Natural killer cell treated with Interleukin-12 subunit alpha and Interleukin-12 subunit beta and Interleukin-15 and Interleukin-18, amount 100 ng/mL, for 72 hours (primary cell): ENCODE data around the gene TTC21B. TPM values are rescaled to one million over a fixed set of nuclear protein-coding genes. Genes with fewer than 3 reads are reported as not detected.

Experiments
- ATAC-seq, 2 donors: fragments of 150-1000 bp; cut with Tn5 transposase in 1 of 2; sonication (Bioruptor Pico), chemical (Tn5 transposase) in 1 of 2; 2 replicates each; pipeline ENCODE4 v1.10.0; 2021
- DNase-seq: peaks from one replicate; pipeline ENCODE4 v3.0.0; 2022; ENCODE audit warnings: low spot score
- H3K27ac Mint-ChIP-seq, 2 donors: 1 replicate in 1 of 2; 2 replicates in 1 of 2; pipeline ENCODE4 v1.8.0; 2022; ENCODE audit warnings: mixed read lengths in 2 of 2, mild to moderate bottlenecking in 1 of 2, moderate library complexity in 1 of 2
- H3K27me3 Mint-ChIP-seq, 2 donors: 1 replicate in 1 of 2; 2 replicates in 1 of 2; pipeline ENCODE4 v1.8.0; 2022; ENCODE audit warnings: mixed read lengths in 2 of 2
- H3K36me3 Mint-ChIP-seq: one replicate; pipeline ENCODE4 v1.8.0; 2022; ENCODE audit warnings: mixed read lengths
- H3K4me1 Mint-ChIP-seq, 2 donors: 1 replicate in 1 of 2; 2 replicates in 1 of 2; pipeline ENCODE4 v1.8.0; 2022; ENCODE audit warnings: low read depth in 2 of 2, mixed read lengths in 2 of 2, mild to moderate bottlenecking in 1 of 2
- H3K4me3 Mint-ChIP-seq: one replicate; pipeline ENCODE4 v1.8.0; 2022; ENCODE audit warnings: mixed read lengths
- H3K9me3 Mint-ChIP-seq: 2 replicates; pipeline ENCODE4 v1.8.0; 2022; ENCODE audit warnings: mixed read lengths
- total RNA-seq, 2 donors: library from RNA; stranded (reverse); gene quantifications; one replicate each; pipeline ENCODE4 v1.2.3, GENCODE V29; 2022

The TTC21B gene
- total RNA-seq, 2 donors from 2014 or later, result 19.5 to 35.7 TPM

GRCh38 chr2:165952741-165953211 lies 800 bp downstream of the TTC21B start:
- Mint-ChIP-seq H3K27me3 (no peaks in the 10 kb centered on the region), H3K36me3 (no peaks in the 10 kb centered on the region), H3K9me3 (no peaks in the 10 kb centered on the region), H3K27ac (no peak overlapping the region), H3K4me1 (peaks cover 5 to 9% of the 10 kb centered on the region in 2 donors), H3K4me3 (no peak overlapping the region)
- no peak for DNase-seq
- ATAC-seq, result no peak

- Mint-ChIP-seq H3K27ac (no peak overlapping the region), H3K36me3 (no peaks in the 10 kb centered on the region), H3K27me3 (no peaks in the 10 kb centered on the region), H3K4me1 (peaks cover 5 to 9% of the 10 kb centered on the region in 2 donors), H3K4me3 (no peak overlapping the region), H3K9me3 (no peaks in the 10 kb centered on the region)
- ATAC-seq, result no peak
- no peak for DNase-seq
Observed at GRCh38 chr2:165952085-165952484, 1.5 kb downstream of the TTC21B start.

- no peaks in the 10 kb centered on the region for H3K27me3 Mint-ChIP-seq
- DNase-seq, result no peak
- H3K36me3 Mint-ChIP-seq, result no peaks in the 10 kb centered on the region
- H3K9me3 Mint-ChIP-seq, result no peaks in the 10 kb centered on the region
- H3K4me3 Mint-ChIP-seq, result no peak overlapping the region
- no peak for ATAC-seq
- H3K27ac Mint-ChIP-seq, result no peak overlapping the region
- peaks cover 5 to 8% of the 10 kb centered on the region in 2 donors for H3K4me1 Mint-ChIP-seq
Observed at GRCh38 chr2:165950438-165950837, 3.1 kb downstream of the TTC21B start.

- ATAC-seq, result no peak
- Mint-ChIP-seq H3K9me3 (no peaks in the 10 kb centered on the region), H3K4me3 (no peak overlapping the region), H3K27me3 (no peaks in the 10 kb centered on the region), H3K4me1 (peaks cover 3 to 4% of the 10 kb centered on the region in 2 donors), H3K36me3 (peaks cover 38% of the 10 kb centered on the region), H3K27ac (no peak overlapping the region)
- DNase-seq, result no peak
Observed at GRCh38 chr2:165941827-165942226, 11.7 kb downstream of the TTC21B start.

GRCh38 chr2:165938237-165938636 lies 15.3 kb downstream of the TTC21B start:
- no peak overlapping the region for H3K27ac Mint-ChIP-seq
- H3K36me3 Mint-ChIP-seq, result peaks cover 37% of the 10 kb centered on the region
- no peak for DNase-seq
- no peaks in the 10 kb centered on the region for H3K9me3 Mint-ChIP-seq
- no peak overlapping the region for H3K4me3 Mint-ChIP-seq
- no peaks in the 10 kb centered on the region for H3K27me3 Mint-ChIP-seq
- peaks cover 3 to 4% of the 10 kb centered on the region in 2 donors for H3K4me1 Mint-ChIP-seq
- ATAC-seq, result no peak

- Mint-ChIP-seq H3K27ac (no peak overlapping the region), H3K4me1 (peaks cover 2% of the 10 kb centered on the region in 2 donors), H3K27me3 (no peaks in the 10 kb centered on the region), H3K9me3 (no peaks in the 10 kb centered on the region), H3K4me3 (no peak overlapping the region), H3K36me3 (peaks cover 26% of the 10 kb centered on the region)
- DNase-seq, result no peak
- ATAC-seq, result no peak
Observed at GRCh38 chr2:165933211-165933910, 20.2 kb downstream of the TTC21B start.

GRCh38 chr2:165927774-165928173 lies 25.8 kb downstream of the TTC21B start:
- Mint-ChIP-seq H3K27ac (no peak overlapping the region), H3K4me1 (no peaks in the 10 kb centered on the region), H3K4me3 (no peak overlapping the region), H3K9me3 (no peaks in the 10 kb centered on the region), H3K36me3 (peaks cover 11% of the 10 kb centered on the region), H3K27me3 (no peaks in the 10 kb centered on the region)
- no peak for ATAC-seq
- DNase-seq, result no peak

- Mint-ChIP-seq H3K27me3 (no peaks in the 10 kb centered on the region), H3K9me3 (no peaks in the 10 kb centered on the region), H3K27ac (no peak overlapping the region), H3K4me1 (no peaks in the 10 kb centered on the region), H3K36me3 (peaks cover 11% of the 10 kb centered on the region), H3K4me3 (no peak overlapping the region)
- no peak for ATAC-seq
- no peak for DNase-seq
Observed at GRCh38 chr2:165927353-165927752, 26.2 kb downstream of the TTC21B start.

- no peak for ATAC-seq
- H3K9me3 Mint-ChIP-seq, result no peaks in the 10 kb centered on the region
- no peak for DNase-seq
- no peak overlapping the region for H3K4me3 Mint-ChIP-seq
- H3K27me3 Mint-ChIP-seq, result no peaks in the 10 kb centered on the region
- H3K4me1 Mint-ChIP-seq, result peaks cover 0 to 5% of the 10 kb centered on the region in 2 donors
- H3K27ac Mint-ChIP-seq, result no peak overlapping the region
- H3K36me3 Mint-ChIP-seq, result peaks cover 5% of the 10 kb centered on the region
Observed at GRCh38 chr2:165924946-165925345, 28.6 kb downstream of the TTC21B start.

- Mint-ChIP-seq H3K9me3 (no peaks in the 10 kb centered on the region), H3K27ac (peak overlapping the region in 1 of 2 donors; percentile 0), H3K4me3 (no peak overlapping the region), H3K27me3 (no peaks in the 10 kb centered on the region), H3K36me3 (no peaks in the 10 kb centered on the region), H3K4me1 (peaks cover 0 to 8% of the 10 kb centered on the region in 2 donors)
- ATAC-seq, result no peak
- no peak for DNase-seq
Observed at GRCh38 chr2:165920748-165921147, 32.8 kb downstream of the TTC21B start.

- H3K9me3 Mint-ChIP-seq, result no peaks in the 10 kb centered on the region
- H3K4me1 Mint-ChIP-seq, result no peaks in the 10 kb centered on the region
- no peaks in the 10 kb centered on the region for H3K27me3 Mint-ChIP-seq
- H3K36me3 Mint-ChIP-seq, result no peaks in the 10 kb centered on the region
- H3K4me3 Mint-ChIP-seq, result no peak overlapping the region
- no peak for DNase-seq
- no peak overlapping the region for H3K27ac Mint-ChIP-seq
- ATAC-seq, result no peak
Observed at GRCh38 chr2:165913636-165914035, 39.9 kb downstream of the TTC21B start.

- Mint-ChIP-seq H3K4me1 (no peaks in the 10 kb centered on the region), H3K27ac (no peak overlapping the region), H3K36me3 (peaks cover 4% of the 10 kb centered on the region), H3K27me3 (no peaks in the 10 kb centered on the region), H3K4me3 (no peak overlapping the region), H3K9me3 (no peaks in the 10 kb centered on the region)
- DNase-seq (no peak), ATAC-seq (no peak)
Observed at GRCh38 chr2:165911981-165912380, 41.6 kb downstream of the TTC21B start.

- ATAC-seq (no peak), DNase-seq (no peak)
- Mint-ChIP-seq H3K27ac (no peak overlapping the region), H3K4me3 (no peak overlapping the region), H3K36me3 (peaks cover 4% of the 10 kb centered on the region), H3K4me1 (no peaks in the 10 kb centered on the region), H3K9me3 (no peaks in the 10 kb centered on the region), H3K27me3 (no peaks in the 10 kb centered on the region)
Observed at GRCh38 chr2:165911231-165911630, 42.3 kb downstream of the TTC21B start.

- H3K4me3 Mint-ChIP-seq, result no peak overlapping the region
- no peaks in the 10 kb centered on the region for H3K9me3 Mint-ChIP-seq
- H3K27me3 Mint-ChIP-seq, result no peaks in the 10 kb centered on the region
- H3K4me1 Mint-ChIP-seq, result peaks cover 6 to 11% of the 10 kb centered on the region in 2 donors
- ATAC-seq (no peak), DNase-seq (no peak)
- H3K27ac Mint-ChIP-seq, result no peak overlapping the region
- H3K36me3 Mint-ChIP-seq, result peaks cover 19% of the 10 kb centered on the region
Observed at GRCh38 chr2:165909466-165909865, 44.1 kb downstream of the TTC21B start.

GRCh38 chr2:165905854-165906253 lies 47.7 kb downstream of the TTC21B start:
- no peak for ATAC-seq
- Mint-ChIP-seq H3K4me3 (no peak overlapping the region), H3K4me1 (peaks cover 13 to 23% of the 10 kb centered on the region in 2 donors), H3K27ac (peak overlapping the region; percentile 37 to 49), H3K9me3 (no peaks in the 10 kb centered on the region), H3K27me3 (no peaks in the 10 kb centered on the region), H3K36me3 (peaks cover 27% of the 10 kb centered on the region)
- no peak for DNase-seq
